SW480 (cell line): Measurements from ENCODE around the gene VIM.

Source experiments
- DNase-seq: peaks from one replicate; pipeline ENCODE4 v3.0.0-alpha.2; 2016; ENCODE audit warnings: low spot score

The VIM gene

DNA sequence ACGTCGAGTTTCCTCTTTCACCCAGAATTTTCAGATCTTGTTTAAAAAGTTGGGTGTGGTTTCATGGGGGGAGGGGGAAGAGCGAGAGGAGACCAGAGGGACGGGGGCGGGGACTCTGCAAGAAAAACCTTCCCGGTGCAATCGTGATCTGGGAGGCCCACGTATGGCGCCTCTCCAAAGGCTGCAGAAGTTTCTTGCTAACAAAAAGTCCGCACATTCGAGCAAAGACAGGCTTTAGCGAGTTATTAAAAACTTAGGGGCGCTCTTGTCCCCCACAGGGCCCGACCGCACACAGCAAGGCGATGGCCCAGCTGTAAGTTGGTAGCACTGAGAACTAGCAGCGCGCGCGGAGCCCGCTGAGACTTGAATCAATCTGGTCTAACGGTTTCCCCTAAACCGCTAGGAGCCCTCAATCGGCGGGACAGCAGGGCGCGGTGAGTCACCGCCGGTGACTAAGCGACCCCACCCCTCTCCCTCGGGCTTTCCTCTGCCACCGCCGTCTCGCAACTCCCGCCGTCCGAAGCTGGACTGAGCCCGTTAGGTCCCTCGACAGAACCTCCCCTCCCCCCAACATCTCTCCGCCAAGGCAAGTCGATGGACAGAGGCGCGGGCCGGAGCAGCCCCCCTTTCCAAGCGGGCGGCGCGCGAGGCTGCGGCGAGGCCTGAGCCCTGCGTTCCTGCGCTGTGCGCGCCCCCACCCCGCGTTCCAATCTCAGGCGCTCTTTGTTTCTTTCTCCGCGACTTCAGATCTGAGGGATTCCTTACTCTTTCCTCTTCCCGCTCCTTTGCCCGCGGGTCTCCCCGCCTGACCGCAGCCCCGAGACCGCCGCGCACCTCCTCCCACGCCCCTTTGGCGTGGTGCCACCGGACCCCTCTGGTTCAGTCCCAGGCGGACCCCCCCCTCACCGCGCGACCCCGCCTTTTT is at the start of gene VIM:
TSS of gene VIM (plus strand) at position 151 of the 925 bp plus-strand sequence. CDS start 1,182 bp downstream, outside the sequence.
- peak; percentile 92 for DNase-seq

DNA sequence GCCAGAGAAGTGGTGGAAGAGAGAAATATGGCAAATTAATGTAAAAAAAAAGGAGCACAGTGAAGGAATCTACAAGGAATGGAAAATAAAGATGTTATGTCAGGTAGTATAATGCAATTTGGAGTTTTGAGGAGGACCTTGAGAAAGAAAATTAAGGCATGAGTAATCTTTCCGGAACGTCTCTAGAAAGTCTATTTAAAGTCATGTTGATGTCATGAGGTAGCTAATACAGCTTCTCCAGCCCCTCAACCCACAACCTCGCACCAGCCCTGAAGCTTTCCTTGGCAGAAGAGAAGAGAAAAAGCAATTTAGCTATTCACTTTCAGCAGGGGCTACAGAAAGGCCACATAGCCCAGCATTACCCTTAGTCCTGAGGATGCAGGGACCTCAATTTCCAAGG is 49.0 kb upstream of the VIM start:
- no peak for DNase-seq

DNA sequence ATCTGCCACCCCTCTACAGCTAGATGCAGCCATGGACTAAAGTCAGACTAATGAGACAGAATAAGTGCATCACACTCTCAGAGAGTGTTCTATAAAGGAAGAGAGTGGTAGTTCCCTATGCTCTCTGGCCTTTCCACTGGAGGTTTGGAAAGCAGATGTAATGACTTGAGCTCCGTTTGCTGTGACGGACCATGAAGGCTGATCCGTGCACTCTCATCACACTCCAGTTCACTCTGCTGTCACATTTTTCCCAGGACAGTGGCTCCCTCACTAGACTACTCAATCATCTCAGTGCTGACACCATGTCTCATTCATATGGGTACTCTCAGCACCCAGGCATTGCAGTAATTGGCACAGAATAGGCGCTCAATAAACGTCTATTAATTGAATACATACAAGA is 46.9 kb upstream of the VIM start:
- DNase-seq, result no peak

DNA sequence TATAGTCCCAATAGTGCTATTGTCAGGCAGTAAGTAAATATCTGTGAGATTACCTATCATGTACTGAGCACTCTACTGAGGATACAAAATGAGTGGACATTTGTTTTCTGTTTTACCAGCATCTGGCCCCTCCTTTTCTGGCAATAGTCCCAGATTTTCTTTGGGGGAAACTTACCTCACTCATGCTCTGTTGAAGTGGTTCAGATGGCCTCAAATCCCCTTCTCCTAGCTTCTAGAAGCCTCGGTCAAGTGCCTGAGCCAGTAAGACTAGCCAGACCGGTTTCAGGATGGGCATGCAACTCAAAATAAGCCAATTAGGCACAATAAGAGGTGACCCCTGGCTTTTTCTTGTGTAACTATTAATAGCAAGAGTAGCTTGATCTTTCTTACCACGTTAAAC is 46.3 kb upstream of the VIM start:
- no peak for DNase-seq

DNA sequence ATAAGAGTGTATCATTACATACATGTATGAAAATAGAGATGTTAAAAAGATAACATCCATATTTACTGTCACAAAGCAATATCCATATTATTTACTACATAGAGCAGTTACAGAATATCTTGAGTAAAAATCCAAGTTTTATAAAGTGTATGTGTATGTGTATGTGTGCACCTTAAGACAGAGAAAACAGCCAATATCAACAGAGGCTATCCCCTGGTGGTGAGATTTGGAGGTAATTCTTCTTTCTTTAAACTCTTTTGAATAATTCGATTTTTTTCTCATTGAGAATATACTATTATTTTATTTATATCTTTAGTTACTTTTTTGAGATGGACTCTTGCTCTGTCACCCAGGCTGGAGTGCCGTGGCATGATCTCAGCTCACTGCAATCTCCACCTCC is 44.9 kb upstream of the VIM start:
- DNase-seq, result no peak

DNA sequence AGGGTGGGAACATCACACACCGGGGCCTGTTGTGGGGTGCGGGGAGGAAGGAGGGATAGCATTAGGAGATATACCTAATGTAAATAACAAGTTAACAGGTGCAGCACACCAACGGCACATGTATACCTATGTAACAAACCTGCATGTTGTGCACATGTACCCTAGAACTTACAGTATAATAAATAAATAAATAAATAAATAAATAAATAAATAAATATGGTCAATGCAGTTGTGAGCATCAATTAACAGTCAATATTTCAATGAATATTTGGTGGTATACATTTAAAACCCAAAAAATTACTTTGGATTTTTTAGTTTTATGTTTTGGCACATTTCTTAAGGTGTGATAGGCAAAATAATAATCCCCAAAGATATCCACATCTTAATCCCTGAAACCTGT is 42.2 kb upstream of the VIM start:
- no peak for DNase-seq

DNA sequence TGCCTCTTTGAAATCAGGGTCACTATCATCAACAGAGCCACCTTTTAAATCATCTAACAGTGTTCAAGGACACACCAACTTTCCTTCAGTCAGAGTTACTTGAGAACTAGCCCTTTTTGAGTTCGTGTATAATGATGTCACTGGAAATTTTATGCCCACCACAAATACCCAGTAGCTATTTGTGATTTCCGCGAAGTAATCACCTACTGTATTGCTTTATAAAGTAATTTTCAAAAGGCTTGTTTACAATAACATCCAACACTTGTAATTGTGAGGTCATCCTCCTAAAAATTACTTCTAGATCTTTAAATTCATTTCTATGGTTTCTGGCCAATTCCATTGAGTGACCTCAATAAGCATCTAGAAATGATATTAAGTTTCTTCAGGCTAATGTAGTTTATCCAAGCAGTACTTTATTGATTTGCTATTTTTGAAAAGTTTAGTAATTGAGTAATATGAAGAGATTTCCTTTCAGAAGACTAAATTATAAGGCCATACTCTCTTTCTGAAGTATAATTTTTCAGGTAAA is 39.3 kb upstream of the VIM start:
- no peak for DNase-seq

DNA sequence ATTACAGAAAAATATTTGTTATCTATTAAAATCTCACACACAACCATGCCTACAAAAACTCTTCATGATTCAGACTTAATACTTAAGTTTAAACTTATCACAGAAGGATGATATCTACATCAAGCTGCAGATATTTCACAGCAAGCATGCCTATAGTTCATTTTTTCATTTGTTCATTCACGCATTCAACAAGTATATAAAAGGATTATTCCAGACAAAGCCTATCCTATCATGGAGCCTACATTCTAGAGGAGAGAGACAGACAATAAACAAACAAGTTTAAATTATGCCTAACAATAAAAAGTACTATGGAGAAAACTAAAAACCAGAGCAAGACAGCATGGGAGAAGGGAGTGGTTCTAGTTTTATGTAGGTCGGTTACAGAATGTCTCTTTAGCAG is 37.4 kb upstream of the VIM start:
- no peak for DNase-seq

DNA sequence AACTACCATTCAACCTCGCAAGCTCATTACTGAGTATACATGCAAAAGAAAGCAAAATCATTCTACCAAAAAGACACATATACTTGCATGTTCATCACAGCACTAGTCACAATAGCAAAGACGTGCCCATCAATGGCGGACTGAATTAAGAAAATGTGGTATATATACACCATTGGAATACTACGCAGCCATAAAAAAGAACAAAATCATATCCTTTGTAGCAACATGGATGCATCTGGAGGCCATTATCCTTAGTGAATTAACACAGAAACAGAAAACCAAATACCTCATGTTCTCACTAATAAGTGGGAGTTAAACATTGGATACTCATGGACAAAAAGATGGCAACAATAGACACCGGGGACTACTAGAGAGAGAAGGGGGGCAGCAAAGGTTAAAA is 33.0 kb upstream of the VIM start:
- no peak for DNase-seq

DNA sequence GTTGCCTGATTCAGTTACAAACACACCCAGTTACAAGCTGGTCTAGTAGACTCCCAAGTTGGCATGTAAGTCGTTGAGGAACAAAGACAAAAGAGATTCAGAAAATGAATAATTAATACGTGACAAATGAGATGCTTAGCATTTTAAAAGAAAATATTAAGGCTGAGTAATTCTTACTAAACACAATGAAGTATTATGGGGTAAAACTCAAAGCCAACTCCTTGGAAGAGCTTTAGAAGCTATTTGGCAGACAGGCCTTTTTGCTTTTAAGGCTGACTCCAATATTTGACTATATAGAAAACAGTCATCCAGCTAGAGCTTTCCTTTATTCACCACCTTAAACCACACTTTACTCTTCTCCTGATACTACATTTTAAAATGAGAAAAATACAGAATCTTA is 32.0 kb upstream of the VIM start:
- no peak for DNase-seq

DNA sequence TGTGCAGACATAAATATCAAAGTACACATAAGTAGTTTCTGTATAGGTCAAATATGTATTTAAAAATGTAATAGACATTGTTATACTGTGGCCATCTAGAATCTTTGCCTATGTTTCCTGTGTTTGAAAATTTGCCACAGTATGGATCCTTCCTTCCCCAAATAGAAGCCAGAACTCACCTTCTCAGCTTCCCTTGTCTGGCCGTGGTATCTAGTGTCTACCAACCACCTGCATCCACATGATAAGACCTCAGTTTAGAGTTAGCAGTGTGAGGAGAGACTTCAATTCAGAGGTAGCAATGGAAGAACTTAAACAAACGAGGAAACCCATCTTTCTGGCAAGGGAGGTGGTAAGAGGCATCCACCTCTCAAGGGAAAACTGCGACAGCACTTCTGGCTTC is 31.5 kb upstream of the VIM start:
- no peak for DNase-seq

DNA sequence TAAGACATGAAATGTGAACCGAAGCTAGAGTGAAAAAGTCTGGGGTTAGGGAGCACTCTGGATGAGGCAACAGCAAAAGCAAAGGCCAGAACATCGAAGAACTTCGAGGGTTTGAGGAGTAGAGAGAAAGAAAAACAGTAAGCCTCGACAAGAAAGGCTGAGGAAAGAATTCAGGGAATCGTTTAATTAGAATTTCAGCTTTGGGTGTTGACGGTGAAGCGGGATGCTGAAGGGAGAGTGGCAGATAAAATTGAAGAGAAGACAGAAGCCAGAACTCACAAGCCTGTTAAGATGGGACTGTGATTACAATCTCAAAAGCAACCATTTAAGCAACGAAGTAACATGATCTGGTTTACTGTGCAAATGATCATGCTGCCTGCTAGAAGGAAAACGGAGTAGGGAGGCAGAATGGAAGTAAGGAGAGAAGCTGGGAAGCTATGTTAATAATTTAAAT is 28.7 kb upstream of the VIM start:
- DNase-seq, result no peak

DNA sequence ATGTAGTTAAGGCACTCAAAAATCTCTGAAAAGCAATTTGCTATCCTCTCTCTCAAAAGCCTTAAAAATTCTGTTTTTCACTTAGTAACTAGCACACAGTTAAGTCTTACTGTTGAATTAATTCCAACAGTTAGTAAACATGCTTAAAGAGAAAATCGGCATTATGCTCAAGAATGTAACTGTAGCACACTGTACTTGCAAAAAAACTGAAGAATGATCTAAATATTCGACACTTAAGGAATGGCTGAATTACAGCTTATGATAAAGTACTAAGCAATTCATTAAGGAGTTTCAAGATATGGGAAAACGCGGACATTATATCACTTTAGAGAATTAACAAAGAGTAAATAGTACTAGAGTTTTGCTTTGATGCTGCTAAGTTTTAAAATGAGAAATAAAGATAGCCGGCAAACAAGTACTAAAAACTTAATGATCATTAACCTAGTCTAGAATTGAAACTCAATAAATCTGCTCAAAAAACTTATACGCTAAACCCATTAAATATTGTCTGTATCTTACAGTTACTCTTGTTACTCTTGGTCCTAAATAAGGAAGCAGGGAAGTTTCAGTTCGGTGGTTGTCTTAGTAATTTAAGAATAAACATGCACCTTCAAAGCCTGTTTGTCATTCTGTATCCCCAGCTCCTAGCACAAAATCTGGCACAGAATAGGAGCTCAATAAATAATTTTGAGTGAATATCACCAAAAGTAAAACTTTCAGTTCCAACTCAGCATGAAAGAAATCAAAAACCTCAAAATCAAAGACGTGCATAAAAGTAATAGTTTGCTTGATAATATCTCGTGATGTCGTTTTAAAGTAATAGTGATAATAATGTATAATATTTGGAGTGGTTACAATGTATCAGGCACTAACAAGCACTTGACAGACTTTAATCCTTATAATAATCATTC is 27.8 kb upstream of the VIM start:
- peak; percentile 11 for DNase-seq

DNA sequence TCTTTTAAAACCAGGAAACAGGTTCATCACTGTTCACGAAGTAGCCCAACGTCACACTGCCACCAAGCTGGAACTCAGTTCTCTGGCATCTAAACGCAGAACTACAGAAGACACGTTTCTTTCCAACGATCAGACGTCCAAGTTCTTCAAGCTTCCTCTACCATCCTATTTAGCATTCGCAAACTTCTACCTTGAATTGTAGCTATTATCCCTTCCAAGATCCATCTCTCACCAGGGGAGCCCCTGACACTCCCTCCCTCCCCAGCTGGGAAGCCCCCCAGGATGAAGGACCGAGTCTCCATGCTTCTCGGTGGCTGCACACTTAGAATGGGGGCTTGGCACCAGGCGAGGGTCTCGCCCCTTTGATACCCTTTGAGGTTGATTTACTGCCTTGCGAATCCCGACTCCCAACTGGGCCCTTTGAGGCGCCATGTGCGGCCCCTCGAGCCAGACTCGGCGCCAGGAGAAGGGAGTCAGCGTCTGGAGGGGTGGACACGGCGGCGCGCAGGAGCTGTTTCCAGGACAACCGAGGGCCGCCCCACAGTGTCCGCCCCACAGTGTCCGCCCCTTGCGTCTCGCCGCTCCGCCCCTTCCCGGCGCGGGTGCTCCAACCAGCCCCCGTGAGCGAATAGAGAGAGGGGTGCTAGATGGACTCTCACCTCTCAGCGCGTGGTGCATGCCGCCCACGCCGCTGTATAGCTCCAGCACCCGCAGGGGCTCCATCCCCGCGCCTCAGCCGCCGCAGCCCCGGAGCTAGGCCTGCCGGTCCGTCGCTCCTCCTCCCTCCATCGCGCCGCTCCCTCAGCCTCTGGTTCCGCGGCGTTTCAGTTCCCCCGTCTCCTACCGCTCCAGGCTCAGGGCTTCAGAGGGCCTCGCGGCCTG is 26.9 kb upstream of the VIM start, which contains the start of gene TRDMT1:
TSS of gene TRDMT1 (minus strand) at position 761 of the 882 bp plus-strand sequence. CDS start at position 723, 38 bp downstream.
- peak; percentile 85 for DNase-seq

DNA sequence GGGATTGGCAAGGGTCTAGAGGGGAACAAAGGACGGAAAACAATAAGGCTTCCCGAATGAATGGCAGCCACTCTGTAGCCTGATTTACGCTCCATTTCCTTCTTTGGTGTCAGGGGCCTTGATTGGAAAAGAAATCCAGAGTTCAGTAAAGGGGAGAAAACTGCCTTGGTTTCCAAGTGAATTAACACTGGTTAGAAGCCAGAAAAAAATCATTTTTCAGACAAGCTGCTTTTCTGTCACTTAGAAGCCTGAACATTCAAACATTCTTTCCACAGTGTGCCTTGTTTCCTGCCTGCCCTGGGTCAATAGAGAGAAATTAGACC is 26.3 kb upstream of the VIM start:
- no peak for DNase-seq

DNA sequence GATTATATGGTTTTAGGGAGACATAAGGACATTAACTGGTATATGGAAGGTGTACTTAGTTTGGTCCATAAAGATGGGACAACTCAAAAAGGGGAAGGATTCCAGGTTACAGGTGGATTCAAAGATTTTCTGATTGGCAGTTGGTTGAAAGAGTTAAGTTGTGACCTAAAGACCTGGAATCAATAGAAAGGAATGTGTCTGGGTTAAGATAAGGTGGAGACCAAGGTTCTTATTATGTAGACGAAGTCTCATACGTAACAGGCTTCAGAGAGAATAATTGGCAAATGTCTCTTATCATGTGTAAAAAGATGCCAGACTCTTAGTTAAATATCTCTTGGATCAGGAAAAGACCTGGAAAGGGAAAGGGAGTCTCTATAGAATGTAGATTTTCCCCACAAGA is 25.5 kb upstream of the VIM start:
- DNase-seq, result no peak

DNA sequence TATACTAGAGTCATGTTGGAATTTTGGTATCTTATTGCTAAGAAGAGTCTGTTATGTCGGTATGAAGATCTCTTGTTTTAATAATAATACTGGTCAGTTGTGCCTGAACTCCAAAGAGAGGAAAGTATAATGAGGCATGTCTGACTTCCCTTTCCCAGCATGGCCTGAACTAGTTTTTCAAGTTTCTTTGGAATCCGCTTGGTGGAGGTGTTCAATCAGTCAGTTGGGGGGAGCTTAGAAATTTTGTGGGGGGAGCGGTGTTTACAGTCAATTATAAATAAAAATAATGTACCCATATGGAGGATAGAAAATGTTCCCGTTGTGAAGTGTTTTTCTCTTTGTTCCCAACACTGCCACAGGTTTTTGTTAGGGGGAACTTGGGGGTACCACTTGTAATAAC is 25.0 kb upstream of the VIM start:
- DNase-seq, result no peak

DNA sequence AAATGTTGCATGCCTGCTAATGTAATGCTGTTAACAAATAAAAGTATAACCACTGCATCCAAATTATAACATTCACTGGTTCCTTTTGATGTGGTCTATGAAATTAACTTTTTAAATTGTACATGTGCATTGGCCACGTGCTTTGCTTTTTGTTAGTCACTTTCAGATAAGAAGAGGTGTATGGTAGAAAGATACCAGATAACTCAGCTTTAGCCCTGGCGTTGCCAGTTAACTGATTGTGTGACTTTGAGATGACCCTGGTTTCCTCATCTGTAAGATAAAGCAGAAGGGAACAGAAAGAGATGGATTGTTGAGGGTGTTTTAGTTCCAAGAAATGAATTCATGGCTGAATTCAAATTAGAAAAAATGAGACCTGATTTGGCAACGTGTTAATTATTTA is 24.6 kb upstream of the VIM start:
- DNase-seq, result no peak

DNA sequence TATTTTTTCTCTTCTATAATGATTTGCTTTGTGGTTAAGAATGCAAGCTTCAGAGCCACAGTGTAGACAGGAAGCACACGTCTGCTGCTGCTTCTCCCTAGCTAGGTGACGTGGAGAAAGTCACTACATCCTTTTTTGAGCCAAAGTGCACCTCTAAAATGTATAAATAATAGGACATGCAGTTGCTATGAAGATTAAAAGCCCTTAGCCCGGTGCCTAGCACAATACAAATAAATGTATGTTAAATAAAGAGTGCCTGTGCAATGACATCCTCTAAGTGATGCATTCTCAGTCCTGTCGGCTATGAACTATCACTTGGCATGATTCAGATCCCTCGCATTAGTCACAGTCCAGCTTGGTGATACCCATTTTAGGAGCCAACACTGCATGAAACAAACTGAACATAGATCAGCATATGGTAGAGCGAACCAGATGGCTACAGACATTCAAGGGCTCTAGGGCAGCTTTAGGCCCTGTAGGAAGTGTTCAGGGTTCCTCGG is 21.8 kb upstream of the VIM start:
- DNase-seq, result no peak

DNA sequence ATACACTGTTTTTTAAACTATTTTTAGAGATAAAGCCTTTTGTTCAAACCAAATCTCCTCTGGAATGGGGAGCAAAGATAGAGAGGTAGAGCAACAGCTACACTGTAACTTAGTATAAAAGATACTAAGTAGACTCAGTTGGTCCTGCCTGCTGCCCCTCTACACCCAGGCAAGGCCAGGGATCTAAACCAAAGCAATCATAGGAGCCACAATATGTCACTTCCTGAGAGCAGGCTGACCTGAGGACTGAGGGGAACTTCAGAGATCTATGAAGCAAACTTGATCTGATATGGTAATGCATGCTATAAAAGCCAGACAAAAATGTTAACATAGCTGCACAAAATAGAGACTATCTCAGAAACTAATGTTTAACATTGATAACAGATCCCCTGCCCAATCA is 19.6 kb upstream of the VIM start:
- no peak for DNase-seq

DNA sequence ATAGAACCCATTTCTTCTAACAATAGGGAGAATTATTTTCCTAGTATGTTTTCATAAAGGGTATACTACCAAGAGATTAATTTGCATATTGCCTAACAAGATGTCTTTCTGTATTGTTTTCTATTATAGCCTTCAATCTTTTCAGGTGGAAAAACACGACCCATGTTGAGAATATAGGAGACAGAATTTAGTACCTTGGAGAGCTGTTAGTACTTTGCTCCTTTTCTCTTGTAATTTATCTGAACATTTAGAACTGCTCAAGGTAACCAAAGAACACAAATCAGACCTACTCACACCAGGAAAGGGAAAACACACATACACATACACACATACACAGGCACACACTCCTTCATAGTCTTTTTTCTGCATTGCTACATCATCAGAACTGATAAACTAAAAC is 18.7 kb upstream of the VIM start:
- no peak for DNase-seq

DNA sequence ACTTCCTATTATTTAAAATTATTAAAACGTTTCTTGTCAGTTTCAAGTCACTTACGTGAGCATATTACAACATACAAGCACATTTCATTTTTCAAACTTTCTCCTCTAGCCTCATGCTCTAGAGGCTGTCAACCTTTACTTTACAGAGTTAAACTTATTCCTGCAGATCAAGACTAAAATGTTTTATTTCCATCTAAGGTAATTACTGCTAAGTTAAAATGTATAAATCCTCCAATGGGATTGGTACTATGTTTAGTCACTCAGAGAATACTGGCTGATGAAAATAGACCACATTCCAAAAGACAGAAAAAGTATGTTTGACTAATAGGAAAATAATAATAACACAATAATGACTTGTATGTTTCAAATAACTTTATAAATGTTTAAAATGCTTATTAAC is 18.2 kb upstream of the VIM start:
- no peak for DNase-seq
